ENCODE results near the gene SP9. TPM values are rescaled to one million over a fixed set of nuclear protein-coding genes. Genes with fewer than 3 reads are reported as not detected.

Gene SP9
- total RNA-seq, 1 donor from 2014 or later: 0.56 TPM

DNA sequence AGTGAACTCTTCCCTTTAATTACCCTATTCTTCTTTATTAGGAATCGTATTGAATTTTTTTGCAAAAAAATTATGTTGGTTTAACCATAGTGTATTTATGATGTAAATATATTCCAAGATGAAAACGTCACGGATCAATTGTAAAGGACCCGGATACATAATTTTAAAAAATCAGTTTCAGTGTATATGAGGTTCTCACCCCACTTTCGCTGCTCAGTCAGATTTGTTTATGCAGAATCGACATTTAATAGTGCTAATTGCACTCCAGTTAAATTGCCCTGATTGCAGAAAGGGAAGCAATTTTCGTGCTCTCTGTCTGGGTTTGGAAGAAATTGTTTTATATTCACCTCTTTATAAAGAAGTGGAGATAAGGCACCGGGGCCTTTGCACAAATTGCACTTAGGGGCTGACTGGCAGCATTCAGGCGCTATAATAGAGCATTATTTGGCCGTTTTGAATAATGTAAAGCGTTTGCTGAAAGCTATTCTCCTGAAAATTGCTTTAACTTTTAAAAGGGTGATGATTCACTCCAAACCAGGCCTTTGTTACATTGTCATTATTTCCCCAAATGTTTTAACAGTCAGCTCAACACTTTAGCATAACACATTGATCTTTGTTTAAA, 3.0 kb upstream of the SP9 start:
- Mint-ChIP-seq H3K36me3 (no peaks in the 10 kb centered on the region), H3K27me3 (peaks cover 89% of the 10 kb centered on the region), H3K27ac (no peak overlapping the region), H3K4me1 (ENCODE audit: unreplicated experiment) (peaks cover 40% of the 10 kb centered on the region), H3K4me3 (peak overlapping the region; percentile 80), H3K9me3 (no peaks in the 10 kb centered on the region)
- no peak for DNase-seq (ENCODE audit: extremely low spot score, unreplicated experiment)
- TF ChIP-seq, protein P1, sequence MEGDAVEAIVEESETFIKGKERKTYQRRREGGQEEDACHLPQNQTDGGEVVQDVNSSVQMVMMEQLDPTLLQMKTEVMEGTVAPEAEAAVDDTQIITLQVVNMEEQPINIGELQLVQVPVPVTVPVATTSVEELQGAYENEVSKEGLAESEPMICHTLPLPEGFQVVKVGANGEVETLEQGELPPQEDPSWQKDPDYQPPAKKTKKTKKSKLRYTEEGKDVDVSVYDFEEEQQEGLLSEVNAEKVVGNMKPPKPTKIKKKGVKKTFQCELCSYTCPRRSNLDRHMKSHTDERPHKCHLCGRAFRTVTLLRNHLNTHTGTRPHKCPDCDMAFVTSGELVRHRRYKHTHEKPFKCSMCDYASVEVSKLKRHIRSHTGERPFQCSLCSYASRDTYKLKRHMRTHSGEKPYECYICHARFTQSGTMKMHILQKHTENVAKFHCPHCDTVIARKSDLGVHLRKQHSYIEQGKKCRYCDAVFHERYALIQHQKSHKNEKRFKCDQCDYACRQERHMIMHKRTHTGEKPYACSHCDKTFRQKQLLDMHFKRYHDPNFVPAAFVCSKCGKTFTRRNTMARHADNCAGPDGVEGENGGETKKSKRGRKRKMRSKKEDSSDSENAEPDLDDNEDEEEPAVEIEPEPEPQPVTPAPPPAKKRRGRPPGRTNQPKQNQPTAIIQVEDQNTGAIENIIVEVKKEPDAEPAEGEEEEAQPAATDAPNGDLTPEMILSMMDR (conservative IDR thresholded peaks at IDR 0.05): no peak

DNA sequence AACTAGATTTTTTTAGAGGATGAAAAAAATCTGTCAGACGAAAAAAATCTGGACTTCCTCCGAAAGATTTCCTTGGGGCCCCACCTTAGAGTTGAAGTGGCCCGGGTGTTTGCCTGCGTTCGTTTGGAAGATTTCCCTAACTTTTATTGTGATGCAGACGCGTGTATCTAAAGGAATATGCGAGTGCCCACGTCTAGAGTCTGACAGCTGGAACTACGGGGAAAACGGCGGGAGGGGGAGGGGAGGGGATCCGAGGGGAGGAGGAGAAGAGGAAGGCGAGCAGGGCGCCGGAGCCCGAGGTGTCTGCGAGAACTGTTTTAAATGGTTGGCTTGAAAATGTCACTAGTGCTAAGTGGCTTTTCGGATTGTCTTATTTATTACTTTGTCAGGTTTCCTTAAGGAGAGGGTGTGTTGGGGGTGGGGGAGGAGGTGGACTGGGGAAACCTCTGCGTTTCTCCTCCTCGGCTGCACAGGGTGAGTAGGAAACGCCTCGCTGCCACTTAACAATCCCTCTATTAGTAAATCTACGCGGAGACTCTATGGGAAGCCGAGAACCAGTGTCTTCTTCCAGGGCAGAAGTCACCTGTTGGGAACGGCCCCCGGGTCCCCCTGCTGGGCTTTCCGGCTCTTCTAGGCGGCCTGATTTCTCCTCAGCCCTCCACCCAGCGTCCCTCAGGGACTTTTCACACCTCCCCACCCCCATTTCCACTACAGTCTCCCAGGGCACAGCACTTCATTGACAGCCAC, 2.4 kb upstream of the SP9 start:
- H3K9me3 Mint-ChIP-seq: no peaks in the 10 kb centered on the region
- H3K4me3 Mint-ChIP-seq: peak overlapping the region; percentile 80
- peaks cover 33% of the 10 kb centered on the region for H3K4me1 Mint-ChIP-seq (ENCODE audit: unreplicated experiment)
- no peak for DNase-seq (ENCODE audit: extremely low spot score, unreplicated experiment)
- H3K36me3 Mint-ChIP-seq: no peaks in the 10 kb centered on the region
- peak overlapping the region; percentile 50 for H3K27ac Mint-ChIP-seq
- TF ChIP-seq, protein P1 (conservative IDR thresholded peaks at IDR 0.05): no peak
- peaks cover 88% of the 10 kb centered on the region for H3K27me3 Mint-ChIP-seq

DNA sequence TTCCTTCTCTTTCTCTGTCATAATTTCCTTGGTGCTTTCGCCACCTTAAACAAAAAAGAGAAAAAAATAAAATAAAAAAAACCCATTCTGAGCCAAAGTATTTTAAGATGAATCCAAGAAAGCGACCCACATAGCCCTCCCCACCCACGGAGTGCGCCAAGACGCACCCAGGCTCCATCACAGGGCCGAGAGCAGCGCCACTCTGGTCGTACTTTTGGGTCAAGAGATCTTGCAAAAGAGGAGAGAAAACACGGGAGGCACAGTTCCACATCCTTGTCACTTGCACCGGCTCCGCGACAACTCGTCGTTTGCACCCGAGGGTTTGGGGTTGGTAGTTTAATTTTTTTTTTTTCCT, 1.8 kb upstream of the SP9 start:
- TF ChIP-seq, protein P1 (conservative IDR thresholded peaks at IDR 0.05): no peak
- DNase-seq (ENCODE audit: extremely low spot score, unreplicated experiment): no peak
- no peaks in the 10 kb centered on the region for H3K9me3 Mint-ChIP-seq
- H3K27ac Mint-ChIP-seq: peak overlapping the region; percentile 50
- no peaks in the 10 kb centered on the region for H3K36me3 Mint-ChIP-seq
- H3K4me1 Mint-ChIP-seq (ENCODE audit: unreplicated experiment): peaks cover 32% of the 10 kb centered on the region
- peak overlapping the region; percentile 80 for H3K4me3 Mint-ChIP-seq
- H3K27me3 Mint-ChIP-seq: peaks cover 88% of the 10 kb centered on the region

DNA sequence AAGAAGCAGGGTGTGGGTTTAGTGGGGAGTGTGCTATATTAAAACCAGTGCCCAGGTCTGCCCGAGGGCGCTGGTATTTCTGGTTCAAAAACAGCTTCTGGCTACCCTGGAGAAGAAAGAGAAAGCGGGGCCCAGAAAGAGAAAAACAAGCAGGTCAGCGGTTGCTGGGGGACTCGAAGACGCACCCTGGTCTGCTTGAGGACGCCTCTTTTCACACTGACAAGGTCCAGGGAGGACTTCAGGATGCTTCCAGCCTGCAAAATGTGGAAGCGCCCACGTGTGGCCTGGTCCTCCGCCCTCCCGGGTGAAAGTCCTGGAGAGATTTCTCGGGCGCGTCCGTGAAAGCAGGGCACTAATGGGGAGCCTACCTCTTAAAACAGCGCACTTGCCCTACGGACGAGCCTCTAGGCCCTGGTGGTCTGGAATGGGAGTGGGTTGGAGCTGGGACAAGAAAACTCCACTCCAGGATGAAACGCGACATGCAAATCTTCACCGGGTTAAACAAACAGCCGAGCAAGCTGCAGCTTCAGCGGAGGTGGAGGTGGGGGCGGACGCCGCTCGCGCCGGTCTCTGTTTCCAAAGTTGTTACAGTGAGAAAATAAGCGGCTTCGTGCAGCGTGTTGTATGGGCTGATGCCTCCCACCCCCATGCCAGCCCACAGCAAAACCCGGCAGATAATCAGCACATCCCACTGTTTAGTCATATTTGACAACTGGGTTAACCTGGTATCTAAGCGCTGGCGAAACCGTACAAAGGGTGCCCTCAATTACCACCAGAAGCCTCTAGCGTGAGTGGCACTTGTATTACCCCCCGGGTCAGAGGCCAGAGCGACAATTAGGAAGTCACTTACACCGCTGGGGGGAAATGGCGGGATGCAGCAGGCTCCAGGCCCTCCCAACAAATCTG, 1.1 kb upstream of the SP9 start:
- TF ChIP-seq, protein P1 (conservative IDR thresholded peaks at IDR 0.05): peak; percentile 17
- DNase-seq (ENCODE audit: extremely low spot score, unreplicated experiment): no peak
- H3K4me3 Mint-ChIP-seq: peak overlapping the region; percentile 80

DNA sequence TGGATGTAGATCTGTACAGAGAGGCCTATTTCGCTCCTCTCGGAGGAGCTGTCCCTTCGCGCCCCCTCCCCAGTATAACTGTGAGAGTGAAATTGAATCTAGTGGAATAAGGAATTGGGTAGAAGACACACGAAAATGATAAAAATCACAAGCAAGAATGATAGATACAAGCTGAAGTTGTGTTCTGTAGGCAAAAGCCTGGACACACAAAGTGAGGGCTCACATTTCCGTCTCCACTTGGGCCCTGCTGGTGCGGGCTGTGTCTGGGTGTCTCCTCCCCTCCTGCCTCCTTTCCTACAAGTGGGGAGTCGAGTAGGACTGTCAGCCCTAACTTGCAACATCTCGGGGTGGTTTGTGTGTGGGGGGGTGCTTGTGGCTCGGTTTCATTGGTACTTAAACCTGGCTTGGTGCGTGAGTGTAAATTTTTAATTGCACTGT, 457 bp upstream of the SP9 start:
- DNase-seq (ENCODE audit: extremely low spot score, unreplicated experiment): no peak
- no peaks in the 10 kb centered on the region for H3K36me3 Mint-ChIP-seq
- H3K4me1 Mint-ChIP-seq (ENCODE audit: unreplicated experiment): peaks cover 23% of the 10 kb centered on the region
- H3K9me3 Mint-ChIP-seq: no peaks in the 10 kb centered on the region
- peak overlapping the region; percentile 80 for H3K4me3 Mint-ChIP-seq
- peaks cover 88% of the 10 kb centered on the region for H3K27me3 Mint-ChIP-seq
- H3K27ac Mint-ChIP-seq: no peak overlapping the region
- TF ChIP-seq, protein P1 (conservative IDR thresholded peaks at IDR 0.05): no peak

More for the DNA sequence above, 1.1 kb upstream of the SP9 start:
- Mint-ChIP-seq H3K27me3 (peaks cover 88% of the 10 kb centered on the region), H3K36me3 (no peaks in the 10 kb centered on the region), H3K9me3 (no peaks in the 10 kb centered on the region), H3K4me1 (ENCODE audit: unreplicated experiment) (peaks cover 30% of the 10 kb centered on the region), H3K27ac (no peak overlapping the region)
